PC-3 (cell line): ENCODE results near the gene PRR12. TPM values are rescaled to one million over a fixed set of nuclear protein-coding genes. Genes with fewer than 3 reads are reported as not detected.

ENCODE experiments used
- ATAC-seq: fragments of 200-7000 bp; cut with Tn5 transposase; 2 replicates; pipeline ENCODE4 v1.9.1; 2020; ENCODE audit warnings: mild to moderate bottlenecking, moderate library complexity
- BruUV-seq: library from RNA; stranded (reverse); fragments of 400-500 nt; replicated peaks from 2 replicates; lab custom pipeline; 2021; lab: Mats Ljungman, UMichigan
- CTCF ChIA-PET: fragments of 300-600 bp; sonication (Branson Sonifier 250); formaldehyde crosslinking; loops from one replicate; lab custom pipeline; 2022; ENCODE audit warnings: antibody characterized with exemption; lab: Charles Lee
- POLR2A ChIA-PET: fragments of 300-600 bp; sonication (Branson Sonifier 250); formaldehyde crosslinking; loops from one replicate; lab custom pipeline; 2022; ENCODE audit warnings: antibody characterized with exemption; ENCODE audit not compliant: unreplicated experiment; lab: Charles Lee
- DNase-seq: peaks from one replicate; pipeline ENCODE4 v3.0.0-alpha.2; 2015
- H2AFZ ChIP-seq: fragments of 300-600 bp; sonication (generic); 2 replicates; pipeline ENCODE4 v1.6.0; 2016; ENCODE audit warnings: antibody characterized with exemption, low read length
- H3F3A ChIP-seq: fragments of 300-600 bp; sonication (generic); one replicate; pipeline ENCODE4 v1.6.0; 2017; ENCODE audit warnings: antibody characterized with exemption, low read length, control low read depth, mild to moderate bottlenecking; ENCODE audit not compliant: unreplicated experiment
- H3K27ac ChIP-seq: fragments of 300-600 bp; sonication (generic); 2 replicates; pipeline ENCODE4 v1.5.1; 2016; ENCODE audit warnings: mild to moderate bottlenecking, low read length
- H3K27me3 ChIP-seq: fragments of 300-600 bp; sonication (generic); 2 replicates; pipeline ENCODE4 v1.6.1; 2016; ENCODE audit warnings: low read length, mixed read lengths
- H3K36me3 ChIP-seq: fragments of 300-600 bp; sonication (generic); 2 replicates; pipeline ENCODE4 v1.6.1; 2016; ENCODE audit warnings: low read depth, mixed run types, low read length, mixed read lengths
- H3K4me1 ChIP-seq: fragments of 300-600 bp; sonication (generic); 2 replicates; pipeline ENCODE4 v1.5.1; 2016; ENCODE audit warnings: low read length; ENCODE audit not compliant: insufficient read depth
- H3K4me2 ChIP-seq: fragments of 300-600 bp; sonication (generic); 2 replicates; pipeline ENCODE4 v1.6.0; 2016; ENCODE audit warnings: low read length
- H3K4me3 ChIP-seq: fragments of 300-600 bp; sonication (generic); 2 replicates; pipeline ENCODE4 v1.5.1; 2016; ENCODE audit warnings: mild to moderate bottlenecking, low read length, mixed read lengths
- H3K79me2 ChIP-seq: fragments of 300-600 bp; sonication (generic); 2 replicates; pipeline ENCODE4 v1.6.1; 2017; ENCODE audit warnings: low read length, mixed read lengths
- H3K9ac ChIP-seq: fragments of 300-600 bp; sonication (generic); 2 replicates; pipeline ENCODE4 v1.6.0; 2016; ENCODE audit warnings: mild to moderate bottlenecking, low read length
- H3K9me2 ChIP-seq: fragments of 300-600 bp; sonication (generic); replicated peaks from 2 replicates; pipeline ENCODE4 v1.6.1; 2016; ENCODE audit warnings: mixed run types, low read length, mixed read lengths
- H3K9me3 ChIP-seq: fragments of 300-600 bp; sonication (generic); 2 replicates; pipeline ENCODE4 v1.6.1; 2016; ENCODE audit warnings: low read length, mixed read lengths
- H4K20me1 ChIP-seq: fragments of 300-600 bp; sonication (generic); 2 replicates; pipeline ENCODE4 v1.6.1; 2016; ENCODE audit warnings: low read length, mixed read lengths
- EZH2 ChIP-seq: fragments of 300-600 bp; sonication (generic); IDR thresholded peaks from one replicate; pipeline ENCODE4 v1.6.1; 2017; ENCODE audit warnings: antibody characterized with exemption, mild to moderate bottlenecking, low read length; ENCODE audit not compliant: unreplicated experiment
- EZH2phosphoT487 ChIP-seq: fragments of 300-600 bp; sonication (generic); IDR thresholded peaks from 2 replicates; pipeline ENCODE4 v1.6.1; 2018; ENCODE audit warnings: mild to moderate bottlenecking, antibody characterized with exemption, low read length, borderline replicate concordance
- intact Hi-C: fragments of 100-400 bp; cut with micrococcal nuclease; formaldehyde crosslinking; loops from 2 replicates; pipeline ENCODE4 v1.9.0; 2023
- total RNA-seq: library from RNA; depleted of rRNA; stranded (reverse); fragments of >200 nt; gene quantifications from 2 replicates; pipeline ENCODE4 v1.2.3, GENCODE V29; 2014
- TF ChIP-seq, protein P1 (sequence below): fragments of 300-600 bp; sonication (generic); conservative IDR thresholded peaks from 2 replicates; pipeline ENCODE4 v1.5.1; 2017; ENCODE audit warnings: antibody characterized with exemption, low read depth, mild to moderate bottlenecking, low read length

Gene PRR12
- total RNA-seq, 1 experiment from 2014 or later = 14.6 TPM

DNA sequence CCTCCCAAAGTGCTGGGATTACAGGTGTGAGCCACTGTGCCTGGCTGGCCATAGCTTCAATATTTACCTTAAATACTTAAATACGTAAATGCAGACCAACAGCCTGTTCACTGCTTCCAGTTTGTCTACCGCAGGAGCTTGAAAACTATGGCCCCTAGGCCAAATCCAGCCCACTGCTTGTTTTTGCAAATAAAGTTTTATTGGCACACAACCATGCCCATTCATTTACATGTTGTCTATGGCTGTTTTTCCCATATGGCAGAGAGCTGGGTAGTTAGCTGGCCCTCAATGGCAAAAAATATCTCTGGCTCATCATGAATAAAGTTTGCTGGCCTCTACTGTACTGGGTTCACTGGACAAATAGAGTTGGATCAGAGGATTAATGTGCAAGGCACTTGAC, 11.8 kb downstream of the PRR12 start:
- TF ChIP-seq EZH2 (no peak), EZH2phosphoT487 (no peak)
- TF ChIP-seq, protein P1, sequence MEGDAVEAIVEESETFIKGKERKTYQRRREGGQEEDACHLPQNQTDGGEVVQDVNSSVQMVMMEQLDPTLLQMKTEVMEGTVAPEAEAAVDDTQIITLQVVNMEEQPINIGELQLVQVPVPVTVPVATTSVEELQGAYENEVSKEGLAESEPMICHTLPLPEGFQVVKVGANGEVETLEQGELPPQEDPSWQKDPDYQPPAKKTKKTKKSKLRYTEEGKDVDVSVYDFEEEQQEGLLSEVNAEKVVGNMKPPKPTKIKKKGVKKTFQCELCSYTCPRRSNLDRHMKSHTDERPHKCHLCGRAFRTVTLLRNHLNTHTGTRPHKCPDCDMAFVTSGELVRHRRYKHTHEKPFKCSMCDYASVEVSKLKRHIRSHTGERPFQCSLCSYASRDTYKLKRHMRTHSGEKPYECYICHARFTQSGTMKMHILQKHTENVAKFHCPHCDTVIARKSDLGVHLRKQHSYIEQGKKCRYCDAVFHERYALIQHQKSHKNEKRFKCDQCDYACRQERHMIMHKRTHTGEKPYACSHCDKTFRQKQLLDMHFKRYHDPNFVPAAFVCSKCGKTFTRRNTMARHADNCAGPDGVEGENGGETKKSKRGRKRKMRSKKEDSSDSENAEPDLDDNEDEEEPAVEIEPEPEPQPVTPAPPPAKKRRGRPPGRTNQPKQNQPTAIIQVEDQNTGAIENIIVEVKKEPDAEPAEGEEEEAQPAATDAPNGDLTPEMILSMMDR = no peak
- ATAC-seq (no peak), DNase-seq (no peak)
- CTCF ChIA-PET = no interaction called here
- H4K20me1 ChIP-seq = peaks cover 9% of the 10 kb centered on the region; the same call in 1 of the 2 replicates
- H3K9me2 ChIP-seq = no peaks in the 10 kb centered on the region
- H3K9ac ChIP-seq = no peak overlapping the region
- H3K4me1 ChIP-seq = no peaks in the 10 kb centered on the region
- no peak overlapping the region for H3K4me2 ChIP-seq
- POLR2A ChIA-PET = no interaction called here
- H2AFZ ChIP-seq = no peak overlapping the region
- H3K36me3 ChIP-seq = peaks cover 62% of the 10 kb centered on the region
- H3K27ac ChIP-seq = no peak overlapping the region
- no peak overlapping the region for H3K4me3 ChIP-seq
- no TSS peak for BruUV-seq
- no peaks in the 10 kb centered on the region for H3K27me3 ChIP-seq
- intact Hi-C loops = no loop called here
- peaks cover 72% of the 10 kb centered on the region for H3K79me2 ChIP-seq
- H3F3A ChIP-seq = no peaks in the 10 kb centered on the region
- H3K9me3 ChIP-seq = no peaks in the 10 kb centered on the region

DNA sequence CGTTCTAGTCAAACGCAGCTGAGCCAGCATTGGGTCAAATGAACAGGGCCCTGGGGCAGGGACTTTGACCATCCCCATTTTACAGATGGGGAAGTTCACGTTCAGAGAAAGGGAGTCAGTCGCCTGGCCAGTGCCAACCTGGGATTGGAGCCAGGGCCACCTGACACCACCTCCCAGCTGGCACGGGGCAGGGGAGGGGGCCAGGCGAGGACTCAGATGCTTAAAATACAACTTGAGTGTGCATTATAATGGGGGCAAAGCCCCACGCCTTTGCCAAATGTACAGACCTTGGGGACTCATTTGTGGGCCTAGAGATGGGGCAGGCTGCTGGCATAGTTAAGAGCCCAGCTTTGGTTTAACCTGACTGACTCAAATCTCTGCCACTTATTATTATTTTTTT, 14.6 kb downstream of the PRR12 start:
- POLR2A ChIA-PET = no interaction called here
- no TSS peak for BruUV-seq
- H3K9me2 ChIP-seq = no peaks in the 10 kb centered on the region
- no peak overlapping the region for H2AFZ ChIP-seq
- TF ChIP-seq, protein P1 = no peak
- CTCF ChIA-PET = no interaction called here
- no peaks in the 10 kb centered on the region for H3K9me3 ChIP-seq
- no peaks in the 10 kb centered on the region for H3F3A ChIP-seq
- H3K4me1 ChIP-seq = no peaks in the 10 kb centered on the region
- H3K4me2 ChIP-seq = no peak overlapping the region
- H4K20me1 ChIP-seq = 0 out of 2 replicates have a peak, but pooled peaks cover 3% of the 10 kb centered on the region
- H3K27me3 ChIP-seq = no peaks in the 10 kb centered on the region
- intact Hi-C loops = no loop called here
- no peak overlapping the region for H3K9ac ChIP-seq
- H3K36me3 ChIP-seq = peaks cover 53% of the 10 kb centered on the region
- DNase-seq (no peak), ATAC-seq (no peak)
- no peak overlapping the region for H3K4me3 ChIP-seq
- peaks cover 76% of the 10 kb centered on the region for H3K79me2 ChIP-seq
- no peak overlapping the region for H3K27ac ChIP-seq

DNA sequence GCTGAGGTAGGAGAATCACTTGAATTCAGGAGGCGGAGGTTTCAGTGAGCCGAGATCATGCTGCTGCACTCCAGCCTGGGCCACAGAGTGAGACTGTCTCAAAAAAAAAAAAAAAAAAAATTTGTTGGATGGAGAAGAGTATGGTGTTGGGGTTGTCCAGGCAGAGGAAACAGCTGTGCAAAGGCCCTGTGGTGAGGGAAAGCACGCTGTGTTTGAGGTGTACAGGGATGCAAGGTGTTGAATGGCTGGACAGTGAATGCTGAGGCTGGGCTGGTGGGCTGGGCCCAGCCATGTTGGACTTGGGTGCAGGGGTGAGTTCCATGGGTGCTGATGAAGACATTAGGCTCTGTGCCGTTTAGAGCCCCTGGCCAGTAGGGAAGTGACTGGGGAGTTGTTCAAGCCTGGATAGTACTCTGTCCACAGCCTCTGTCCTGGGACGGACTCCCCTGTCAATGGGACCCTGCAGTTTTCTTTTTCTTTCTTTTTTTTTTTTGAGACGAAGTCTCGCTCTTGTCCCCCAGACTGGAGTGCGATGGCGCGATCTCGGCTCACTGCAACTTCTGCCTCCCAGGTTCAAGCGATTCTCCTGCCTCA, 18.6 kb downstream of the PRR12 start:
- H3K36me3 ChIP-seq = peaks cover 35% of the 10 kb centered on the region
- H3K27me3 ChIP-seq = no peaks in the 10 kb centered on the region
- peaks cover 24% of the 10 kb centered on the region for H3K4me1 ChIP-seq
- ATAC-seq = no peak
- DNase-seq = no peak
- ChIA-PET POLR2A (no interaction called here), CTCF (interaction anchor here (0.7 kb wide), 1 partner anchor 195 kb away, joined by 11 read pairs; no protein-coding TSS in a partner anchor)
- intact Hi-C loops = no loop called here
- no peak overlapping the region for H3K9ac ChIP-seq
- no peaks in the 10 kb centered on the region for H3K9me2 ChIP-seq
- H3K79me2 ChIP-seq = peaks cover 76% of the 10 kb centered on the region
- no peak overlapping the region for H3K4me2 ChIP-seq
- BruUV-seq = no TSS peak
- H4K20me1 ChIP-seq = 0 out of 2 replicates have a peak, but pooled peaks cover 3% of the 10 kb centered on the region
- H2AFZ ChIP-seq = no peak overlapping the region
- no peak overlapping the region for H3K4me3 ChIP-seq
- H3F3A ChIP-seq = peaks cover 8% of the 10 kb centered on the region
- H3K27ac ChIP-seq = no peak overlapping the region
- H3K9me3 ChIP-seq = no peaks in the 10 kb centered on the region
- TF ChIP-seq EZH2phosphoT487 (no peak), EZH2 (no peak)
- TF ChIP-seq, protein P1 = no peak
